ENCODE results near the gene LPCAT2. TPM values are rescaled to one million over a fixed set of nuclear protein-coding genes. Genes with fewer than 3 reads are reported as not detected.

The LPCAT2 gene
- total and polyA plus RNA-seq, 2 of the 13 experiments (the other 11 are each of a cell fraction or from before 2014, with no cell fraction given) = 9.9 to 17.6 TPM

GRCh38 chr16:55477736-55478135 lies 31.1 kb upstream of the LPCAT2 start (continued):
- no peak for TF ChIP-seq PRDM15 (CRISPR knock-in tag; IDR thresholded peaks at IDR 0.05)
- TF ChIP-seq RBM22 (optimal IDR thresholded peaks at IDR 0.05; ENCODE audit: low read length) = no peak
- no peak for TF ChIP-seq ZNF670 (CRISPR knock-in tag; IDR thresholded peaks at IDR 0.05; ENCODE audit: borderline replicate concordance)
- TF ChIP-seq SALL1 (CRISPR knock-in tag; IDR thresholded peaks at IDR 0.05) = no peak
- no peak for TF ChIP-seq U2AF2 (IDR thresholded peaks at IDR 0.05; ENCODE audit: low read depth, low read length)
- TF ChIP-seq AHDC1 (CRISPR knock-in tag; IDR thresholded peaks at IDR 0.05; ENCODE audit: borderline replicate concordance) = no peak
- no peak for TF ChIP-seq ZNF557 (CRISPR knock-in tag; IDR thresholded peaks at IDR 0.05)

Measured in HepG2 (cell line).